Endothelial cell of umbilical vein (primary cell): ENCODE data around the gene NAT10. TPM values are rescaled to one million over a fixed set of nuclear protein-coding genes. Genes with fewer than 3 reads are reported as not detected.

Experiments used
- BruUV-seq: library from RNA; stranded (reverse); fragments of 400-500 nt; replicated peaks from 2 replicates; lab custom pipeline; 2021; lab: Mats Ljungman, UMichigan
- CTCF ChIA-PET: fragments of 300-600, 350-600 bp; sonication (Branson Sonifier 250); formaldehyde crosslinking; loops from one replicate; lab custom pipeline; 2021; ENCODE audit warnings: antibody characterized with exemption, inconsistent platforms; lab: Charles Lee
- POLR2A ChIA-PET: fragments of 300-600, 350-600 bp; sonication (Branson Sonifier 250); formaldehyde crosslinking; loops from one replicate; lab custom pipeline; 2021; ENCODE audit warnings: antibody characterized with exemption, inconsistent platforms; lab: Charles Lee
- DNase-seq: peaks from one replicate; pipeline ENCODE4 v3.0.0-alpha.2; 2011; ENCODE audit warnings: low read depth, low spot score
- FAIRE-seq: peaks from 2 replicates; lab custom pipeline; 2011; peaks lifted over from hg19 to GRCh38; lab: Jason Lieb, UNC
- H2AFZ ChIP-seq: 2 replicates; pipeline ENCODE4 v1.6.0; 2012; ENCODE audit warnings: low read depth, low read length, control low read depth, inconsistent platforms
- H3K27ac ChIP-seq: 2 replicates; pipeline ENCODE4 v1.5.1; 2011; ENCODE audit warnings: low read depth, mild to moderate bottlenecking, control low read depth, low read length, moderate library complexity; ENCODE audit not compliant: insufficient read depth
- H3K27me3 ChIP-seq, 2 experiments: 2 replicates each; pipeline versions ENCODE4 v1.6.0 to v1.6.1; 2011; ENCODE audit warnings: low read length in 2 of 2, mixed read lengths in 1 of 2; ENCODE audit not compliant: control insufficient read depth in 2 of 2, insufficient read depth in 2 of 2
- H3K36me3 ChIP-seq, 2 experiments: 2 replicates in 1 of 2; 3 replicates in 1 of 2; pipeline ENCODE4 v1.5.1; 2011; ENCODE audit warnings: low read length in 2 of 2, mild to moderate bottlenecking in 1 of 2, moderate library complexity in 1 of 2; ENCODE audit not compliant: control insufficient read depth in 2 of 2, insufficient read depth in 2 of 2; ENCODE audit errors: extremely low read depth in 1 of 2
- H3K4me1 ChIP-seq: 3 replicates; pipeline ENCODE4 v1.5.1; 2011; ENCODE audit warnings: mild to moderate bottlenecking, low read length; ENCODE audit not compliant: control insufficient read depth, insufficient read depth; ENCODE audit errors: extremely low read depth
- H3K4me2 ChIP-seq: 2 replicates; pipeline ENCODE4 v1.6.1; 2011; ENCODE audit warnings: low read length, control low read depth, mixed read lengths; ENCODE audit not compliant: insufficient read depth
- H3K4me3 ChIP-seq, 3 experiments: fragments of 200-600 bp in 1 of 3; sonication (generic), shearing (Covaris generic) in 1 of 3; replicated peaks in 1 of 3; 2 replicates each; pipeline ENCODE4 v1.5.1; 2011 to 2016; ENCODE audit warnings: control low read depth in 3 of 3, low read length in 3 of 3, mild to moderate bottlenecking in 2 of 3, inconsistent platforms in 1 of 3, low read depth in 1 of 3, moderate library complexity in 1 of 3; ENCODE audit not compliant: insufficient read depth in 1 of 3
- H3K79me2 ChIP-seq: 2 replicates; pipeline ENCODE4 v1.6.0; 2012; ENCODE audit warnings: low read length, inconsistent platforms; ENCODE audit not compliant: control insufficient read depth, insufficient read depth
- H3K9ac ChIP-seq: replicated peaks from 2 replicates; pipeline ENCODE3; 2011; ENCODE audit warnings: low read length, control low read depth; ENCODE audit not compliant: insufficient read depth; ENCODE audit errors: extremely low read depth
- H3K9me1 ChIP-seq: replicated peaks from 3 replicates; pipeline ENCODE4 v1.6.0; 2011; ENCODE audit warnings: mild to moderate bottlenecking, low read length; ENCODE audit not compliant: control insufficient read depth, insufficient read depth; ENCODE audit errors: extremely low read depth
- H3K9me3 ChIP-seq: replicated peaks from 2 replicates; pipeline ENCODE4 v1.5.1; 2012; ENCODE audit warnings: low read length, inconsistent platforms; ENCODE audit not compliant: control insufficient read depth, insufficient read depth
- H4K20me1 ChIP-seq: replicated peaks from 2 replicates; pipeline ENCODE3; 2011; ENCODE audit warnings: mild to moderate bottlenecking, low read length; ENCODE audit not compliant: control insufficient read depth, insufficient read depth; ENCODE audit errors: extremely low read depth
- CTCF ChIP-seq, 2 donors: IDR thresholded peaks; 1 replicate in 1 of 2; 2 replicates in 1 of 2; pipeline ENCODE4 v1.5.1; 2011; ENCODE audit warnings: low read length in 2 of 2, mild to moderate bottlenecking in 2 of 2, moderate library complexity in 2 of 2, control low read depth in 1 of 2, inconsistent platforms in 1 of 2, low read depth in 1 of 2; ENCODE audit not compliant: insufficient read depth in 1 of 2; ENCODE audit errors: extremely low read depth in 1 of 2
- EZH2 ChIP-seq: IDR thresholded peaks from 2 replicates; pipeline ENCODE4 v1.6.1; 2012; ENCODE audit warnings: borderline replicate concordance, low read depth, mild to moderate bottlenecking, moderate library complexity, low read length, inconsistent platforms; ENCODE audit not compliant: severe bottlenecking
- FOS ChIP-seq: IDR thresholded peaks from 2 replicates; pipeline ENCODE4 v1.6.1; 2011; ENCODE audit warnings: mild to moderate bottlenecking, low read length, moderate library complexity, borderline replicate concordance; ENCODE audit not compliant: insufficient read depth
- GATA2 ChIP-seq: IDR thresholded peaks from 2 replicates; pipeline ENCODE4 v1.7.0; 2011; ENCODE audit warnings: low read depth, mild to moderate bottlenecking, moderate library complexity, mixed read lengths, low read length; ENCODE audit not compliant: insufficient read length, insufficient read depth
- JUN ChIP-seq: IDR thresholded peaks from 2 replicates; pipeline ENCODE4 v1.6.1; 2011; ENCODE audit warnings: borderline replicate concordance, low read depth; ENCODE audit not compliant: insufficient read length, insufficient read depth
- MAX ChIP-seq: IDR thresholded peaks from 2 replicates; pipeline ENCODE4 v1.6.1; 2011; ENCODE audit not compliant: insufficient read depth, insufficient read length
- MYC ChIP-seq: IDR thresholded peaks from one replicate; pipeline ENCODE4 v1.6.1; 2011; ENCODE audit warnings: mild to moderate bottlenecking, low read depth, low read length
- POLR2A ChIP-seq: IDR thresholded peaks from 2 replicates; pipeline ENCODE4 v1.6.1; 2012; ENCODE audit warnings: low read depth, mild to moderate bottlenecking, control low read depth, low read length
- POLR2AphosphoS5 ChIP-seq: IDR thresholded peaks from 2 replicates; pipeline ENCODE4 v1.6.1; 2012; ENCODE audit warnings: low read depth, mild to moderate bottlenecking, control low read depth, low read length, moderate library complexity; ENCODE audit not compliant: insufficient read depth
- dilution Hi-C: fragments of 300-500 bp; cut with MboI; formaldehyde crosslinking; loops from one replicate; pipeline ENCODE4 v1.15.0; 2019; ENCODE audit warnings: low sequenced_read_pairs; ENCODE audit not compliant: extremely low pct_ligation_motif_present
- intact Hi-C: fragments of 100-400 bp; cut with micrococcal nuclease; formaldehyde crosslinking; loops from one replicate; pipeline ENCODE4 v1.10.0; 2022
- polyA plus RNA-seq, 4 experiments: library from polyadenylated mRNA; depleted of rRNA in 3 of 4; stranded (reverse) in 3 of 4; unstranded in 1 of 4; fragments of >200 nt; gene quantifications; 2 replicates each; pipeline versions ENCODE4 v1.2.1 to v1.2.3, GENCODE V29; 2011 to 2012; ENCODE audit warnings: missing spikeins in 1 of 4
- total RNA-seq: library from RNA; stranded (reverse); gene quantifications from 2 replicates; pipeline ENCODE4 v1.2.3, GENCODE V29; 2021

The NAT10 gene
- total and polyA plus RNA-seq, 2 donors (not counting 3 experiments of a cell fraction or from before 2014, with no cell fraction given): 32.0 to 57.6 TPM

- dilution Hi-C loops (no loop called here), intact Hi-C loops (no loop called here)
- Histone ChIP-seq H3K27me3 (no peaks in the 10 kb centered on the region), H3K27ac (no peak overlapping the region), H3K9me1 (no peaks in the 10 kb centered on the region), H3K4me2 (no peak overlapping the region), H4K20me1 (no peaks in the 10 kb centered on the region), H3K9me3 (no peaks in the 10 kb centered on the region), H3K4me1 (no peaks in the 10 kb centered on the region), H3K79me2 (no peaks in the 10 kb centered on the region), H3K36me3 (peaks cover 17 to 26% of the 10 kb centered on the region in 2 experiments), H3K9ac (no peak overlapping the region), H3K4me3 (no peak overlapping the region), H2AFZ (no peak overlapping the region)
- ChIA-PET CTCF (no interaction called here), POLR2A (no interaction called here)
- FAIRE-seq: no peak
- no TSS peak for BruUV-seq
- no peak for DNase-seq
- TF ChIP-seq EZH2: no peak
- no peak for TF ChIP-seq POLR2A
- TF ChIP-seq GATA2: no peak
These were observed 42.2 kb downstream of the NAT10 start for GRCh38 chr11:34147581-34147980.

GRCh38 chr11:34148504-34149165 lies 43.2 kb downstream of the NAT10 start:
- TF ChIP-seq GATA2: no peak
- no peak for TF ChIP-seq POLR2AphosphoS5
- TF ChIP-seq EZH2: no peak
- TF ChIP-seq POLR2A: no peak
- no peak for TF ChIP-seq MYC
- no peak for TF ChIP-seq MAX
- TF ChIP-seq CTCF (IDR thresholded peaks at IDR 0.05; ENCODE audit: extremely low read depth in 1 of 2, insufficient read depth in 1 of 2, low read depth in 1 of 2, low read length in 2 of 2): no peak
- TF ChIP-seq JUN: no peak
- no peak for TF ChIP-seq FOS
- Histone ChIP-seq H4K20me1 (no peaks in the 10 kb centered on the region), H3K27me3 (no peaks in the 10 kb centered on the region), H3K4me3 (no peak overlapping the region), H3K9me3 (no peaks in the 10 kb centered on the region), H3K4me2 (no peak overlapping the region), H2AFZ (no peak overlapping the region), H3K9me1 (no peaks in the 10 kb centered on the region), H3K9ac (no peak overlapping the region), H3K27ac (no peak overlapping the region), H3K79me2 (no peaks in the 10 kb centered on the region), H3K4me1 (no peaks in the 10 kb centered on the region), H3K36me3 (peaks cover 13 to 18% of the 10 kb centered on the region in 2 experiments)
- ChIA-PET CTCF (interaction anchor here (2.2 kb wide), 1 partner anchor 344 kb away, joined by 8 read pairs; no protein-coding TSS in a partner anchor), POLR2A (no interaction called here)
- dilution Hi-C loops (no loop called here), intact Hi-C loops (no loop called here)
- FAIRE-seq (no peak), DNase-seq (no peak)
- no TSS peak for BruUV-seq
